ENCODE measurements around the gene NOC4L.

NOC4L gene

GRCh38 chr12:132188916-132189325 lies 44.7 kb downstream of the NOC4L start:
- Histone ChIP-seq H3K27me3 (ENCODE audit: insufficient read depth, low read length) (peaks cover 11% of the 10 kb centered on the region), H2AK5ac (ENCODE audit: low read length) (no peak overlapping the region), H3K18ac (ENCODE audit: low read length) (peak overlapping the region; percentile 63), H3K4me3 (ENCODE audit: low read depth, low read length) (peak overlapping the region; percentile 62), H3K4ac (ENCODE audit: low read depth, low read length) (no peak overlapping the region), H3K9me3 (ENCODE audit: insufficient read depth, low read depth, low read length) (peaks cover 17% of the 10 kb centered on the region), H3K23ac (ENCODE audit: low read length) (no peak overlapping the region), H3K14ac (ENCODE audit: low read length) (peak overlapping the region; percentile 84), H3K9ac (ENCODE audit: low read length) (no peak overlapping the region), H2AFZ (ENCODE audit: insufficient read depth, low read length, poor library complexity) (peak overlapping the region; percentile 50), H4K91ac (ENCODE audit: low read depth, low read length) (peak overlapping the region; percentile 15), H3K4me1 (ENCODE audit: control insufficient read depth in 1 of 2, insufficient read depth in 2 of 2, low read length in 2 of 2) (peaks cover 9 to 10% of the 10 kb centered on the region in 2 experiments), H4K12ac (ENCODE audit: low read depth, low read length) (no peak overlapping the region), H2BK120ac (ENCODE audit: insufficient read depth, low read length, poor library complexity) (no peak overlapping the region), H3K79me2 (ENCODE audit: control insufficient read depth, insufficient read depth, low read length, poor library complexity) (peaks cover 2% of the 10 kb centered on the region), H3K27ac (ENCODE audit: low read depth, low read length) (no peak overlapping the region), H2BK5ac (ENCODE audit: low read depth, low read length, poor library complexity) (no peak overlapping the region), H3K4me2 (ENCODE audit: low read length) (peak overlapping the region; percentile 90), H4K8ac (ENCODE audit: low read depth, low read length) (peak overlapping the region; percentile 93), H2BK12ac (ENCODE audit: low read length) (no peak overlapping the region), H3K36me3 (ENCODE audit: control insufficient read depth in 1 of 2, insufficient read depth in 2 of 2, low read length in 2 of 2) (no peaks in the 10 kb centered on the region), H3K79me1 (ENCODE audit: low read length) (peaks cover 7% of the 10 kb centered on the region)
- WGBS (ENCODE audit: extremely low coverage, insufficient coverage, insufficient read length) = no CpG with 5 or more reads among the region's 20 CpGs
- no peak for DNase-seq

GRCh38 chr12:132189378-132190011 lies 45.2 kb downstream of the NOC4L start:
- WGBS (ENCODE audit: extremely low coverage, insufficient coverage, insufficient read length) = no CpG with 5 or more reads among the region's 69 CpGs

GRCh38 chr12:132190012-132190755 lies 45.9 kb downstream of the NOC4L start:
- Histone ChIP-seq H3K79me2 (ENCODE audit: control insufficient read depth, insufficient read depth, low read length, poor library complexity) (peaks cover 2% of the 10 kb centered on the region), H2BK5ac (ENCODE audit: low read depth, low read length, poor library complexity) (no peak overlapping the region), H4K91ac (ENCODE audit: low read depth, low read length) (peak overlapping the region; percentile 13), H3K4me2 (ENCODE audit: low read length) (peak overlapping the region; percentile 90), H3K14ac (ENCODE audit: low read length) (no peak overlapping the region), H3K23ac (ENCODE audit: low read length) (no peak overlapping the region), H3K4me1 (ENCODE audit: control insufficient read depth in 1 of 2, insufficient read depth in 2 of 2, low read length in 2 of 2) (peaks cover 9 to 10% of the 10 kb centered on the region in 2 experiments), H3K27me3 (ENCODE audit: insufficient read depth, low read length) (peaks cover 11% of the 10 kb centered on the region), H3K4me3 (ENCODE audit: low read depth, low read length) (peak overlapping the region; percentile 62), H3K27ac (ENCODE audit: low read depth, low read length) (no peak overlapping the region), H3K18ac (ENCODE audit: low read length) (no peak overlapping the region), H3K4ac (ENCODE audit: low read depth, low read length) (peak overlapping the region; percentile 4), H3K9ac (ENCODE audit: low read length) (no peak overlapping the region), H2BK12ac (ENCODE audit: low read length) (no peak overlapping the region), H3K79me1 (ENCODE audit: low read length) (peaks cover 7% of the 10 kb centered on the region), H3K9me3 (ENCODE audit: insufficient read depth, low read depth, low read length) (peaks cover 21% of the 10 kb centered on the region), H2AFZ (ENCODE audit: insufficient read depth, low read length, poor library complexity) (peak overlapping the region; percentile 74), H4K12ac (ENCODE audit: low read depth, low read length) (peak overlapping the region; percentile 74), H4K8ac (ENCODE audit: low read depth, low read length) (peak overlapping the region; percentile 61), H2BK120ac (ENCODE audit: insufficient read depth, low read length, poor library complexity) (peak overlapping the region; percentile 9), H3K36me3 (ENCODE audit: control insufficient read depth in 1 of 2, insufficient read depth in 2 of 2, low read length in 2 of 2) (no peaks in the 10 kb centered on the region), H2AK5ac (ENCODE audit: low read length) (no peak overlapping the region)
- WGBS (ENCODE audit: extremely low coverage, insufficient coverage, insufficient read length) = no CpG with 5 or more reads among the region's 59 CpGs
- no peak for DNase-seq

More at GRCh38 chr12:132189378-132190011, 45.2 kb downstream of the NOC4L start:
- Histone ChIP-seq H3K23ac (ENCODE audit: low read length) (no peak overlapping the region), H3K4me2 (ENCODE audit: low read length) (peak overlapping the region; percentile 90), H3K18ac (ENCODE audit: low read length) (peak overlapping the region; percentile 63), H3K4ac (ENCODE audit: low read depth, low read length) (peak overlapping the region; percentile 24), H4K12ac (ENCODE audit: low read depth, low read length) (peak overlapping the region; percentile 58), H4K91ac (ENCODE audit: low read depth, low read length) (peak overlapping the region; percentile 15), H3K9ac (ENCODE audit: low read length) (no peak overlapping the region), H4K8ac (ENCODE audit: low read depth, low read length) (peak overlapping the region; percentile 93), H2BK120ac (ENCODE audit: insufficient read depth, low read length, poor library complexity) (peak overlapping the region; percentile 8), H3K4me1 (ENCODE audit: control insufficient read depth in 1 of 2, insufficient read depth in 2 of 2, low read length in 2 of 2) (peaks cover 9 to 10% of the 10 kb centered on the region in 2 experiments), H3K79me2 (ENCODE audit: control insufficient read depth, insufficient read depth, low read length, poor library complexity) (peaks cover 2% of the 10 kb centered on the region), H2AK5ac (ENCODE audit: low read length) (no peak overlapping the region), H2BK12ac (ENCODE audit: low read length) (no peak overlapping the region), H3K4me3 (ENCODE audit: low read depth, low read length) (peak overlapping the region; percentile 62), H3K79me1 (ENCODE audit: low read length) (peaks cover 7% of the 10 kb centered on the region), H3K9me3 (ENCODE audit: insufficient read depth, low read depth, low read length) (peaks cover 21% of the 10 kb centered on the region), H3K36me3 (ENCODE audit: control insufficient read depth in 1 of 2, insufficient read depth in 2 of 2, low read length in 2 of 2) (no peaks in the 10 kb centered on the region), H3K27ac (ENCODE audit: low read depth, low read length) (no peak overlapping the region), H2BK5ac (ENCODE audit: low read depth, low read length, poor library complexity) (no peak overlapping the region), H2AFZ (ENCODE audit: insufficient read depth, low read length, poor library complexity) (peak overlapping the region; percentile 74), H3K27me3 (ENCODE audit: insufficient read depth, low read length) (peaks cover 11% of the 10 kb centered on the region), H3K14ac (ENCODE audit: low read length) (peak overlapping the region; percentile 84)
- DNase-seq = peak; percentile 23 to 47

GRCh38 chr12:132190834-132191500 lies 46.7 kb downstream of the NOC4L start:
- no peak overlapping the region for H4K91ac ChIP-seq (ENCODE audit: low read depth, low read length)
- peaks cover 7% of the 10 kb centered on the region for H3K79me1 ChIP-seq (ENCODE audit: low read length)
- H4K8ac ChIP-seq (ENCODE audit: low read depth, low read length) = no peak overlapping the region
- H3K9ac ChIP-seq (ENCODE audit: low read length) = no peak overlapping the region
- H3K23ac ChIP-seq (ENCODE audit: low read length) = no peak overlapping the region
- H2AK5ac ChIP-seq (ENCODE audit: low read length) = no peak overlapping the region
- DNase-seq = no peak
- H2BK12ac ChIP-seq (ENCODE audit: low read length) = no peak overlapping the region
- H3K9me3 ChIP-seq (ENCODE audit: insufficient read depth, low read depth, low read length) = peaks cover 23% of the 10 kb centered on the region
- no CpG with 5 or more reads among the region's 30 CpGs for WGBS (ENCODE audit: extremely low coverage, insufficient coverage, insufficient read length)
- no peak overlapping the region for H3K4me3 ChIP-seq (ENCODE audit: low read depth, low read length)
- no peak overlapping the region for H3K18ac ChIP-seq (ENCODE audit: low read length)
- H3K14ac ChIP-seq (ENCODE audit: low read length) = no peak overlapping the region
- H3K27me3 ChIP-seq (ENCODE audit: insufficient read depth, low read length) = peaks cover 11% of the 10 kb centered on the region
- no peak overlapping the region for H3K27ac ChIP-seq (ENCODE audit: low read depth, low read length)
- H2BK5ac ChIP-seq (ENCODE audit: low read depth, low read length, poor library complexity) = no peak overlapping the region
- no peak overlapping the region for H3K4ac ChIP-seq (ENCODE audit: low read depth, low read length)
- H3K4me1 ChIP-seq (ENCODE audit: control insufficient read depth in 1 of 2, insufficient read depth in 2 of 2, low read length in 2 of 2) = peaks cover 9 to 10% of the 10 kb centered on the region in 2 experiments
- no peak overlapping the region for H4K12ac ChIP-seq (ENCODE audit: low read depth, low read length)
- H2BK120ac ChIP-seq (ENCODE audit: insufficient read depth, low read length, poor library complexity) = no peak overlapping the region
- H3K36me3 ChIP-seq (ENCODE audit: control insufficient read depth in 1 of 2, insufficient read depth in 2 of 2, low read length in 2 of 2) = no peaks in the 10 kb centered on the region
- no peak overlapping the region for H3K4me2 ChIP-seq (ENCODE audit: low read length)
- no peak overlapping the region for H2AFZ ChIP-seq (ENCODE audit: insufficient read depth, low read length, poor library complexity)
- H3K79me2 ChIP-seq (ENCODE audit: control insufficient read depth, insufficient read depth, low read length, poor library complexity) = peaks cover 2% of the 10 kb centered on the region

All from trophoblast cell (in vitro differentiated cells and primary cell).